ENCODE measurements around the gene CTXN1. TPM values are rescaled to one million over a fixed set of nuclear protein-coding genes. Genes with fewer than 3 reads are reported as not detected.

The CTXN1 gene
- total RNA-seq, 4 donors from 2014 or later, result 0.66 to 0.94 (median 0.68) TPM; not detected in 1

DNA sequence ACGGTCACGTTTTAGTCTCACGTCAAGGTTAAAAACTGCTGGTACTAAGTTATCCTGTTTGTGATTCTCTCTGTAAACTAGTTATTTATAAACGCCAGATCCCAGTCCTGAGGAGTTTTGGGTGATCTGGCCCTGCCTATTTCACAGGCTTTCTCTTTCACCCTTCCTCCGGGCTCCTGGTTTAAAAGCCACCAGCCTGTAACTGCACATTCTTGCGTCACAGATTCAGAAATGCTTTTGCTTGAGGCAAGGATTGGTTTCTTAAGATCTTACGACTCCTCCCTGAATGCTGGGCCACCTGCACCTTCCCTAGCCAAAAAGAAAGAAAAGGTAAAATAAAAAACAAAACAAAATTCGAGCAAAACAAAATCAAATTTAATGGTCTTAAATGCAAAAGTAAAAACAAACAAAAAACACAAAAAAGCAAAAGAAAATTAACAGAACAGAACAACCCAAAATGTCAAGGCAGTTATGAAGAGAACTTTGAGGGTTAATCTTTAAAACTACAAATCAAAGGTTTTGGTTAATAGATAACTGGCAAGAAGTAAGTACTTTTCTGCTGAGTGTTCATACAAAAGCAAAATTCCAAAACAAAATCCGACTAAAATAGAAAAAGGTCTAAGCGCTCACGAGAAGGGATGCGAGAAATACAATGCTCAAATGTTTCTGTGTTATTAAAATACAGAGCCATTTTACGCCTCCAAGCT is 36.1 kb upstream of the CTXN1 start:
- no peak for TF ChIP-seq CTCF (IDR thresholded peaks at IDR 0.05; ENCODE audit: low read depth)

DNA sequence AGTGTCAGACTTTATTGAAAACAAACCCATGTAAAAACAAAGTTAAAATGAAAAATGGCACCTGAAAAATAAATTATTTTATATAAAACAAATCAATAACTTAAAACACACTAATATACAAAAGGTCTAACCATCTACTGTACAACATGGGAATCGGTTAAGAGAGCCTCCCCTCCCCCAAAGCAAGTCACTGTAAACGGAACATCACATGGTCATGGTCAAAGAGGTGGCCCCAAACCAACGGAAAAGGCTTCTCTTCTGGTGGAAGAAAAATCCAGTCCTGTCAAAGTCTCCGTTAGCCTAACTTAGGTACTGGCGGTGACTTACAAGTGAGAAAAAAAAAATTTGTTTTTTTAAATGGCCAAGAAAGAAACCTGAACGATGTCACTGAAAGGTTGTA is 33.3 kb upstream of the CTXN1 start:
- TF ChIP-seq CTCF (IDR thresholded peaks at IDR 0.05; ENCODE audit: low read depth), result no peak

DNA sequence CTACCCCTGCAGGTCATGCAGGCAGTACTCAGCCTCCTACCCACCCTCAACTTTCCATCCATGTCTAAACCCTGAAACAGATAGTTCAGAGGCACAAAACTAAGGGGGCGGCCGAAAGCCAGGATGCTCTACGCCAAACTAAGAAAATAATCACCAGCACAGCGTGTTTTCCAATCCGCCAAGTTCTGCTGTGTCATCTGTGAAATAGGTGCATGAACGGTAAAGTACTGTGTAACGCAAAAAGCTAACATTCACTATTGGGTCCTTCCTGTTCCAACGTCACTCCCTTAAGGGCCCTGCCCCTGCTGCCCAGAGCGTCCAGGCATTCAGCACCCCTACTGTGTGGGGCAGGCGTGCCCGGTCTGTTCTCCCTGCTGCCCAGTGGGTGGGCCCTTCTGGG is 29.8 kb upstream of the CTXN1 start:
- TF ChIP-seq CTCF (IDR thresholded peaks at IDR 0.05; ENCODE audit: low read depth), result no peak

DNA sequence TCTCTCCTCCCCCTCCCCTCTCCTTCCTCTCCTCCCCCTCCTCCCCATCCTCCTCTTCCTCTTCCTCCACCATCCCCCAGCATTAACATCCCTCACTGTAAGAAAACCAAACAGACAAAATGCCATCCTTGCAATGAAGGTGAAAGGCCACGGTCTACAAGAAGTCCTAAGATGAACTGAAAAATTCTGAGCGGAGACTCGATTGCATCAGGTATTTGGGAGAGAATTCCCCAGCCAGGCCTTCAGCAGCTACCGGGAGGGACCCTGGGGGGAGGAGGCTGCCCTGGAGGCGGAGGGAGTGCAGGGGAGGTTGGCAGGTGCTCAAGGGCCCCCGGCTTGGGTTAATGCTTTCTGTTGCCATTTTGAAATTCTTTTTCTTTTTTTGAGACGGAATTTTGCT is 27.6 kb upstream of the CTXN1 start:
- no peak for TF ChIP-seq CTCF (IDR thresholded peaks at IDR 0.05; ENCODE audit: low read depth)

GRCh38 chr19:7953060-7953459 is 27.1 kb upstream of the CTXN1 start:
- no peak for TF ChIP-seq CTCF (IDR thresholded peaks at IDR 0.05; ENCODE audit: low read depth)

GRCh38 chr19:7947939-7948338 is 22.0 kb upstream of the CTXN1 start:
- no peak for TF ChIP-seq CTCF (IDR thresholded peaks at IDR 0.05; ENCODE audit: low read depth)

DNA sequence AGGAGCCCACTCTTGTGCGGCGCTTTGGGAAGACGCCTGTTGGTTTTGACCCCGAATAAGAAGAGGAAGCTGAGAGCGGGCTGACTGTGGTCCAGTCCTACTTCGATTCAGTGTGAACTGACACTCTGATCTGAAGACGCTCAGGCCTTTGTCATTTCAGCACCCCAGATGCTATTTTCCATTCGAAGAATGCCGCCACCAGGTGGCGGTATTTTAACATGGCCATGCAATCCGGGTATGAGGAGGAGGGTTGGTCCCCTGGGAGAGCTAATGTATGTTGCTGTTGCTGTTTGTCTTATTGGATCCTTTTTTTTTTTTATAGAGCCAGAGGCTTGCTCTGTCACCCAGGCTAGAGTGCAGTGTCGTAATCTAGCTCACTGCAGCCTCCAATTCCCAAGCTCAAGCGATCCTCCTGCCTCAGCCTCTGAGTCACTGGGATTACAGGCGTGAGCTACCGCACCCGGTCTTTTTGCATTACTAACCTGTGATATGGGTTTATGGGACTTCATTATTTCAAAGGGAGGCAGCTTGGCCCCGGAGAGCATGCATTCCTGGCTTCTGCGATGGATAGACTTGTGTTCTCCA is 18.3 kb upstream of the CTXN1 start:
- TF ChIP-seq CTCF (IDR thresholded peaks at IDR 0.05; ENCODE audit: low read depth), result no peak
